ENCODE results near the gene GPR173.

GRCh38 chrX:53000447-53001135, 48.0 kb upstream of the GPR173 start:
- TF ChIP-seq POLR2A (IDR thresholded peaks at IDR 0.05) (no peak), CTCF (IDR thresholded peaks at IDR 0.05) (no peak)
